ENCODE data around the gene GREB1.
A peak's percentile ranks its signal among the peaks of the same experiment; 100 is the strongest.

The GREB1 gene, protein sequence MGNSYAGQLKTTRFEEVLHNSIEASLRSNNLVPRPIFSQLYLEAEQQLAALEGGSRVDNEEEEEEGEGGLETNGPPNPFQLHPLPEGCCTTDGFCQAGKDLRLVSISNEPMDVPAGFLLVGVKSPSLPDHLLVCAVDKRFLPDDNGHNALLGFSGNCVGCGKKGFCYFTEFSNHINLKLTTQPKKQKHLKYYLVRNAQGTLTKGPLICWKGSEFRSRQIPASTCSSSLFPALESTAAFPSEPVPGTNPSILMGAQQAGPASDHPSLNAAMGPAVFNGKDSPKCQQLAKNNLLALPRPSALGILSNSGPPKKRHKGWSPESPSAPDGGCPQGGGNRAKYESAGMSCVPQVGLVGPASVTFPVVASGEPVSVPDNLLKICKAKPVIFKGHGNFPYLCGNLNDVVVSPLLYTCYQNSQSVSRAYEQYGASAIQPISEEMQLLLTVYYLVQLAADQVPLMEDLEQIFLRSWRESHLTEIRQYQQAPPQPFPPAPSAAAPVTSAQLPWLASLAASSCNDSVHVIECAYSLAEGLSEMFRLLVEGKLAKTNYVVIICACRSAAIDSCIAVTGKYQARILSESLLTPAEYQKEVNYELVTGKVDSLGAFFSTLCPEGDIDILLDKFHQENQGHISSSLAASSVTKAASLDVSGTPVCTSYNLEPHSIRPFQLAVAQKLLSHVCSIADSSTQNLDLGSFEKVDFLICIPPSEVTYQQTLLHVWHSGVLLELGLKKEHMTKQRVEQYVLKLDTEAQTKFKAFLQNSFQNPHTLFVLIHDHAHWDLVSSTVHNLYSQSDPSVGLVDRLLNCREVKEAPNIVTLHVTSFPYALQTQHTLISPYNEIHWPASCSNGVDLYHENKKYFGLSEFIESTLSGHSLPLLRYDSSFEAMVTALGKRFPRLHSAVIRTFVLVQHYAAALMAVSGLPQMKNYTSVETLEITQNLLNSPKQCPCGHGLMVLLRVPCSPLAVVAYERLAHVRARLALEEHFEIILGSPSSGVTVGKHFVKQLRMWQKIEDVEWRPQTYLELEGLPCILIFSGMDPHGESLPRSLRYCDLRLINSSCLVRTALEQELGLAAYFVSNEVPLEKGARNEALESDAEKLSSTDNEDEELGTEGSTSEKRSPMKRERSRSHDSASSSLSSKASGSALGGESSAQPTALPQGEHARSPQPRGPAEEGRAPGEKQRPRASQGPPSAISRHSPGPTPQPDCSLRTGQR (N-terminal part only)

DNA sequence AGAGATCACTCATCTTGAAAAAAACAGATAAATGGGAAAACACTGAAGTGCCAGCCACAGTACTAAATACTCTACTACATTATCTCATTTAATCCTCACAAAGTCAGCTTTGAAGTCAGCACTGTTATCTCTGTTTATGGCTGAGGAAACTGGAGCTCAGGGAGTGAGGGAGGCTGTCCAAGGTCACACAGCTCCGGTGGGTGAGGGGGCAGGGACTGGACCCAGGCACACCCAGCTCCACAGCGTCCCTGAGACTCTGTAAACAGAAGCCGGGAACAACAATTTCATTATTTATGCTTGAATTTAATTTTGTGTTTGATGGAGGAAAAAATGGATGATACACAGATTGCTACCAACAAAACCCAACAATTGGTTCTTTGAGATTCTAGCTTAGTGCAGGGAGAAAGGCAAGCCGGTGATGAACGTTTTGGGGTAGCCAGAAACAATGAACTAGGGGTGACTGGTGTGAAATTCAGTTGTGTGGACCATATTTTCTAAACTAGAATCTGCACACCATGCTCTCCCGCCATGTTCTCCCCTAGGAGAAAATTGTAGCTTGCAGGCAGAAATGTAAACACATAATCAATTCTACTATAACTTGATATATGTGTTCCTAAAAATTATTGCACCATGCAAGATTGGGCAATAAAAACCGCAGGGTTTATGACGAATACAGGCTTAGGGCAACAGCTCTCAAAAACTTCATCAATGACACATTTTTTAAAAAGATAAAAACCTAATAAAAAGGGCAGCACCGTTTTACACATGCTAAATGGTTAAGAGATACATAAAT lies at the start of gene GREB1:
Gene GREB1, plus strand, starts transcription at position 768 of the 793 bp plus-strand sequence. CDS start 22,570 bp downstream, outside the sequence.
- CTCF ChIA-PET: interaction anchor here (1.1 kb wide), 2 partner anchors 10 to 17 kb away, joined by 3 read pairs; no protein-coding TSS in a partner anchor
- DNase-seq (ENCODE audit: extremely low spot score): no peak
- POLR2A ChIA-PET: no interaction called here

DNA sequence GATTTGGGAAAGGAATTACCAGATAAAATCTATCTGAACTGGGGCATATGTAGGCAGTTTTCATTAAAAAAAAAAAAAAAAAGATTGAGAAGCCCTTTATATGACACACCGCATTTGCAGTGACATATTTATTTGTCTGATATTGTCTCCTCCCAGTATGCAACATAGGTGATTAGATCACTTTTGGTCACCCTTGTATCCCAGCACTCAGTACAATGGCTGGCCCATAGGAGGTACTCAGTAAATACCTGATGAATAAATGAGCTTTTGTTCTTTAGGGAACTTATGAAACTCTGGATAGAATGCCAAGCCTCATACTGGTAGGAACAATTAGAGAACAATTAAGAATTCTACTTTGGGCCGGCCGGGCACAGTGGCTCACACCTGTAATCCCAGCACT lies 45.0 kb upstream of the GREB1 start:
- TF ChIP-seq TARDBP (IDR thresholded peaks at IDR 0.05): no peak
- TF ChIP-seq, protein P1, sequence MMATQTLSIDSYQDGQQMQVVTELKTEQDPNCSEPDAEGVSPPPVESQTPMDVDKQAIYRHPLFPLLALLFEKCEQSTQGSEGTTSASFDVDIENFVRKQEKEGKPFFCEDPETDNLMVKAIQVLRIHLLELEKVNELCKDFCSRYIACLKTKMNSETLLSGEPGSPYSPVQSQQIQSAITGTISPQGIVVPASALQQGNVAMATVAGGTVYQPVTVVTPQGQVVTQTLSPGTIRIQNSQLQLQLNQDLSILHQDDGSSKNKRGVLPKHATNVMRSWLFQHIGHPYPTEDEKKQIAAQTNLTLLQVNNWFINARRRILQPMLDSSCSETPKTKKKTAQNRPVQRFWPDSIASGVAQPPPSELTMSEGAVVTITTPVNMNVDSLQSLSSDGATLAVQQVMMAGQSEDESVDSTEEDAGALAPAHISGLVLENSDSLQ (IDR thresholded peaks at IDR 0.05): peak; percentile 86
- ChIA-PET POLR2A (no interaction called here), CTCF (no interaction called here)
- DNase-seq (ENCODE audit: extremely low spot score): no peak

More for the DNA sequence above, at the start of gene GREB1:
- TF ChIP-seq HDGF (IDR thresholded peaks at IDR 0.05; ENCODE audit: borderline replicate concordance) (no peak), CTBP1 (IDR thresholded peaks at IDR 0.05; ENCODE audit: borderline replicate concordance) (0 out of 2 replicates have a peak, but pooled peaks have one; percentile 15)
- TF ChIP-seq, protein P1 (IDR thresholded peaks at IDR 0.05): 0 out of 2 replicates have a peak, but pooled peaks have one; percentile 20

DNA sequence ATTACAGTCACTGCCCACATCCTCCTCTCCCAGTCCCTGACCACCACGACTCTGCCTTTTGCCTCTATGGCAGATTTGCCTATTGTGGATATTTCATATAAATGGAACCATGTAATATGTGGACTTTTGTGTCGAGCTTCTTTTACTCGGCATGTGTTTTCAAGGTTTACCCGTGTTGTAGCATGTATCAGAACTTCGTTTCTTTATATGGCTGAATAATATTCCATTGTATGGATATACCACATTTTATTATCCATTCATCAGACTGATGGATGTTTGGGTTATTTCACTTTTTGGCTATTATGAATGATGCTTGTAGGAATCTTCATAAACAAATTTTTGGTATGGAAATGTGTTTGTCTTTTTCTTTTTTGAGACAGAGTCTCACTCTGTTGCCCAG lies 43.7 kb upstream of the GREB1 start:
- ChIA-PET POLR2A (no interaction called here), CTCF (interaction anchor here (1.5 kb wide), 1 partner anchor 92 kb away, joined by 9 read pairs; no protein-coding TSS in a partner anchor)
- TF ChIP-seq HDGF (IDR thresholded peaks at IDR 0.05; ENCODE audit: borderline replicate concordance): no peak
- TF ChIP-seq, protein P1 (IDR thresholded peaks at IDR 0.05): no peak
- TF ChIP-seq SUZ12 (IDR thresholded peaks at IDR 0.05): no peak
- no peak for TF ChIP-seq ARNT (IDR thresholded peaks at IDR 0.05)
- TF ChIP-seq TARDBP (IDR thresholded peaks at IDR 0.05): no peak
- no peak for TF ChIP-seq ZNF384 (IDR thresholded peaks at IDR 0.05)
- TF ChIP-seq CTBP1 (IDR thresholded peaks at IDR 0.05; ENCODE audit: borderline replicate concordance): no peak
- no peak for TF ChIP-seq NFRKB (IDR thresholded peaks at IDR 0.05)
- no peak for TF ChIP-seq FOXM1 (IDR thresholded peaks at IDR 0.05; ENCODE audit: borderline replicate concordance)
- no peak for TF ChIP-seq LEF1 (IDR thresholded peaks at IDR 0.05; ENCODE audit: borderline replicate concordance)
- no peak for TF ChIP-seq BHLHE40 (IDR thresholded peaks at IDR 0.05; ENCODE audit: borderline replicate concordance)
- no peak for TF ChIP-seq ELF4 (IDR thresholded peaks at IDR 0.05)
- TF ChIP-seq L3MBTL2 (conservative IDR thresholded peaks at IDR 0.05): no peak
- TF ChIP-seq FOXK2 (IDR thresholded peaks at IDR 0.05): no peak
- TF ChIP-seq SP1 (IDR thresholded peaks at IDR 0.05): no peak
- TF ChIP-seq FOXA1 (IDR thresholded peaks at IDR 0.05): no peak
- DNase-seq (ENCODE audit: extremely low spot score): no peak

DNA sequence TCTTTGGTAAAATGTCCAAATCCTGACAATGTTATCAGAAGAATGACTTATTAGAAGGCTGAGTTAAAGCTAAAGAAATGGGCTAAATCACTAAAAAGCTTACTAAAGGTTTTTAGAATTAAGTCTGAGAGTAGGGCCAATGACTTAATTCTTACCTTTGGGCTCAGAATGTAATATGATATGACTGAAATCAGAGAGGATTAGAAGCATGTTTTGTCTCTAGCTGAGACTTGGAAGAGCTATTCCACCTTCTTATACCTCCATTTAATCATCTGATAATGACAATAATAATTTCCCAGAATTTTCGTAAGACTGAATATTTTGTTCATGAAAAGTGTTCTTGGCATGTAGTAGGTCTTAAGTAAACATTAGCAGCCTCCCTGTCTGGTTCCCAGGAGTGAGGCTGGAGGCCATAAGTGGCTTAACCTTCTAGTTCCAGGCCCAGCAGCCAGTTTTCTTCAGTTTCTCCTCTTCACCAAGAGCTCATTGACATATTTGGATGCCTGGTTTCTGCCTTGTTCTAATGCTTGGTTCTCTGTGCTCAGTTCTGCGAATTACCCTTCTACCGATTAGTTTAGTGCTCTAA lies 42.4 kb upstream of the GREB1 start:
- TF ChIP-seq HDGF (IDR thresholded peaks at IDR 0.05; ENCODE audit: borderline replicate concordance) (no peak), ZNF384 (IDR thresholded peaks at IDR 0.05) (no peak), L3MBTL2 (conservative IDR thresholded peaks at IDR 0.05) (no peak), TARDBP (IDR thresholded peaks at IDR 0.05) (no peak), LEF1 (IDR thresholded peaks at IDR 0.05; ENCODE audit: borderline replicate concordance) (no peak), SUZ12 (IDR thresholded peaks at IDR 0.05) (no peak), BHLHE40 (IDR thresholded peaks at IDR 0.05; ENCODE audit: borderline replicate concordance) (no peak), ELF4 (IDR thresholded peaks at IDR 0.05) (no peak), FOXA1 (IDR thresholded peaks at IDR 0.05) (no peak), FOXK2 (IDR thresholded peaks at IDR 0.05) (no peak), NFRKB (IDR thresholded peaks at IDR 0.05) (no peak), CTBP1 (IDR thresholded peaks at IDR 0.05; ENCODE audit: borderline replicate concordance) (no peak), ARNT (IDR thresholded peaks at IDR 0.05) (no peak), SP1 (IDR thresholded peaks at IDR 0.05) (no peak), FOXM1 (IDR thresholded peaks at IDR 0.05; ENCODE audit: borderline replicate concordance) (no peak)
- TF ChIP-seq, protein P1 (IDR thresholded peaks at IDR 0.05): no peak
- DNase-seq (ENCODE audit: extremely low spot score): no peak
- ChIA-PET CTCF (interaction anchor here (1.0 to 1.5 kb wide), 3 partner anchors 14 to 93 kb away, joined by 3 to 9 read pairs (median 4); no protein-coding TSS in a partner anchor), POLR2A (no interaction called here)

Data from HEK293T (cell line).